HepG2 (cell line): Measurements from ENCODE around the gene ACBD6. TPM values are rescaled to one million over a fixed set of nuclear protein-coding genes. Genes with fewer than 3 reads are reported as not detected.
A peak's percentile ranks its signal among the peaks of the same experiment; 100 is the strongest.

Experiments
- ATAC-seq: fragments of 200-7000 bp; cut with Tn5 transposase; 3 replicates; pipeline ENCODE4 v1.9.1; 2020; ENCODE audit warnings: mild to moderate bottlenecking, moderate library complexity
- BruUV-seq: library from RNA; stranded (reverse); fragments of 400-500 nt; replicated peaks from 2 replicates; lab custom pipeline; 2021; lab: Mats Ljungman, UMichigan
- CTCF ChIA-PET: fragments of 300-600 bp; formaldehyde crosslinking; extraction: SDS; loops from one replicate; lab custom pipeline; 2021; ENCODE audit warnings: low total read pairs, inconsistent platforms, low intra/inter-chr PET ratio; lab: Yijun Ruan, JAX
- POLR2A ChIA-PET: fragments of 350-600 bp; sonication (Branson Sonifier 250); formaldehyde crosslinking; loops from one replicate; lab custom pipeline; 2020; ENCODE audit warnings: antibody characterized with exemption, inconsistent platforms; lab: Yijun Ruan, JAX
- DNase-seq: peaks from one replicate; pipeline ENCODE4 v3.0.0-alpha.2; 2015; ENCODE audit warnings: low spot score
- FAIRE-seq: peaks from 3 replicates; lab custom pipeline; 2011; peaks lifted over from hg19 to GRCh38; lab: Jason Lieb, UNC
- H2AFZ ChIP-seq: one replicate; pipeline ENCODE4 v1.6.1; 2011; ENCODE audit warnings: low read length, inconsistent platforms
- H3K27ac ChIP-seq: fragments of 300-600 bp; 3 replicates; pipeline ENCODE4 v1.8.0; 2011; ENCODE audit warnings: mixed run types, mild to moderate bottlenecking, mixed read lengths, low read length, inconsistent platforms; ENCODE audit not compliant: insufficient read depth; ENCODE audit errors: extremely low read length
- H3K27me3 ChIP-seq, 2 experiments: fragments of 200-600 bp in 1 of 2; 2 replicates in 1 of 2; 3 replicates in 1 of 2; pipeline versions ENCODE4 v1.6.0 to v1.8.0; 2011; ENCODE audit warnings: low read length in 2 of 2, mild to moderate bottlenecking in 2 of 2, moderate library complexity in 2 of 2, inconsistent platforms in 1 of 2; ENCODE audit not compliant: insufficient read depth in 2 of 2, control insufficient read depth in 1 of 2
- H3K36me3 ChIP-seq, 2 experiments: fragments of 200-600 bp in 1 of 2; replicated peaks in 1 of 2; 2 replicates in 1 of 2; 3 replicates in 1 of 2; pipeline versions ENCODE4 v1.5.1 to v1.8.0; 2011; ENCODE audit warnings: low read length in 2 of 2, inconsistent platforms in 1 of 2; ENCODE audit not compliant: insufficient read depth in 2 of 2, control insufficient read depth in 1 of 2
- H3K4me1 ChIP-seq: 2 replicates; pipeline ENCODE4 v1.5.1; 2012; ENCODE audit warnings: low read length, inconsistent platforms; ENCODE audit not compliant: insufficient read depth
- H3K4me2 ChIP-seq: 2 replicates; pipeline ENCODE4 v1.6.0; 2011; ENCODE audit warnings: low read depth, low read length, inconsistent platforms
- H3K4me3 ChIP-seq, 3 experiments: fragments of 200-600 bp in 1 of 3; sonication (generic), shearing (Covaris generic) in 1 of 3; replicated peaks in 1 of 3; 2 replicates each; pipeline ENCODE4 v1.5.1; 2011 to 2016; ENCODE audit warnings: low read length in 3 of 3, inconsistent platforms in 2 of 3, low read depth in 2 of 3, mild to moderate bottlenecking in 2 of 3, control low read depth in 1 of 3, mixed read lengths in 1 of 3; ENCODE audit not compliant: insufficient read depth in 1 of 3
- H3K79me2 ChIP-seq: one replicate; pipeline ENCODE4 v1.6.1; 2011; ENCODE audit warnings: low read length, inconsistent platforms; ENCODE audit not compliant: insufficient read depth
- H3K9ac ChIP-seq: 2 replicates; pipeline ENCODE4 v1.6.0; 2011; ENCODE audit warnings: mild to moderate bottlenecking, low read depth, low read length, inconsistent platforms; ENCODE audit not compliant: insufficient read depth
- H3K9me3 ChIP-seq: 2 replicates; pipeline ENCODE4 v1.5.1; 2012; ENCODE audit warnings: mild to moderate bottlenecking, low read length
- H4K20me1 ChIP-seq: 2 replicates; pipeline ENCODE4 v1.6.0; 2011; ENCODE audit warnings: inconsistent platforms, mild to moderate bottlenecking, low read length, moderate library complexity; ENCODE audit not compliant: insufficient read depth
- CHD4 ChIP-seq: fragments of 200-600 bp; sonication (generic); IDR thresholded peaks from 2 replicates; pipeline ENCODE4 v1.7.0; 2017; ENCODE audit warnings: mild to moderate bottlenecking, low read length, borderline replicate concordance
- HNRNPL ChIP-seq: fragments of 200-400 bp; formaldehyde crosslinking; IDR thresholded peaks from 2 replicates; pipeline ENCODE4 v1.6.1; 2017; ENCODE audit warnings: mild to moderate bottlenecking, low read depth, low read length
- KDM3A ChIP-seq: IDR thresholded peaks from 2 replicates; pipeline ENCODE4 v1.6.1; 2018; ENCODE audit warnings: low read depth, missing compliant biosample characterization
- MED13 ChIP-seq: sonication (generic); formaldehyde crosslinking; IDR thresholded peaks from 2 replicates; pipeline ENCODE4 v1.5.0; 2020; ENCODE audit warnings: missing genetic modification reagents
- NFKBIZ ChIP-seq: IDR thresholded peaks from 2 replicates; pipeline ENCODE4 v1.6.1; 2018; ENCODE audit warnings: missing genetic modification reagents, missing compliant biosample characterization
- POGZ ChIP-seq: sonication (generic); formaldehyde crosslinking; IDR thresholded peaks from 2 replicates; pipeline ENCODE4 v1.4.0; 2020; ENCODE audit warnings: mild to moderate bottlenecking, missing genetic modification reagents
- RFX3 ChIP-seq: IDR thresholded peaks from 2 replicates; pipeline ENCODE4 v1.6.1; 2016; ENCODE audit warnings: missing biosample characterization, missing genetic modification reagents
- RXRA ChIP-seq: sonication (generic); formaldehyde crosslinking; IDR thresholded peaks from 2 replicates; pipeline ENCODE4 v1.5.1; 2020; ENCODE audit warnings: missing genetic modification reagents
- TBX2 ChIP-seq: sonication (generic); formaldehyde crosslinking; IDR thresholded peaks from 2 replicates; pipeline ENCODE4 v1.5.0; 2020; ENCODE audit warnings: missing genetic modification reagents, mild to moderate bottlenecking, borderline replicate concordance
- TRIM24 ChIP-seq: sonication (generic); formaldehyde crosslinking; IDR thresholded peaks from 2 replicates; pipeline ENCODE4 v1.8.0; 2022; ENCODE audit warnings: mild to moderate bottlenecking, missing genetic modification reagents
- ZNF263 ChIP-seq: sonication (generic); formaldehyde crosslinking; IDR thresholded peaks from 2 replicates; pipeline ENCODE4 v1.4.0; 2020; ENCODE audit warnings: missing genetic modification reagents
- ZNF446 ChIP-seq: sonication (generic); formaldehyde crosslinking; IDR thresholded peaks from 2 replicates; pipeline ENCODE4 v1.5.0; 2020; ENCODE audit warnings: mild to moderate bottlenecking, missing genetic modification reagents
- ZNF547 ChIP-seq: sonication (generic); formaldehyde crosslinking; IDR thresholded peaks from 2 replicates; pipeline ENCODE4 v1.5.1; 2020; ENCODE audit warnings: mild to moderate bottlenecking, missing genetic modification reagents
- ZNF605 ChIP-seq: sonication (generic); formaldehyde crosslinking; IDR thresholded peaks from 2 replicates; pipeline ENCODE4 v1.8.0; 2022; ENCODE audit warnings: mild to moderate bottlenecking, missing genetic modification reagents
- ZNF614 ChIP-seq: IDR thresholded peaks from 2 replicates; pipeline ENCODE4 v1.6.1; 2018; ENCODE audit warnings: missing biosample characterization, missing genetic modification reagents, inconsistent platforms, borderline replicate concordance
- WGBS: methylation state at CpG from one replicate; pipeline ENCODE4 v1.1.6; 2017; ENCODE audit warnings: low lambda C conversion rate; 5-methylcytosine and 5-hydroxymethylcytosine counted together
- in situ Hi-C: cut with HindIII; loops from 2 replicates; pipeline ENCODE4 v1.10.0; 2017; ENCODE audit warnings: low pct_unique_long_range_greater_than_20kb; ENCODE audit not compliant: extremely low pct_ligation_motif_present
- intact Hi-C: fragments of 100-400 bp; cut with micrococcal nuclease; formaldehyde crosslinking; loops from one replicate; pipeline ENCODE4 v1.10.0; 2022; ENCODE audit not compliant: unreplicated experiment
- polyA plus RNA-seq, 8 experiments: library from polyadenylated mRNA; depleted of rRNA in 3 of 8; stranded (reverse) in 7 of 8; unstranded in 1 of 8; fragments of >200 nt; fragmentation: Illumina TruSeq in 4 of 8; extraction: Trizol in 4 of 8; gene quantifications; 2 replicates each; pipeline versions ENCODE4 v1.2.1 to v1.2.3, GENCODE V29; 2011 to 2016; ENCODE audit warnings: low read depth in 4 of 8, missing spikeins in 1 of 8, mixed read lengths in 1 of 8; ENCODE audit not compliant: insufficient read depth in 1 of 8
- total RNA-seq, 5 experiments: library from RNA; depleted of rRNA; stranded (reverse); fragments of >200 nt; fragmentation: Illumina TruSeq; extraction: Trizol; gene quantifications; 2 replicates each; pipeline ENCODE4 v1.2.3, GENCODE V29; 2016; ENCODE audit warnings: low read depth in 1 of 5
- TF ChIP-seq, protein P1 (sequence below): IDR thresholded peaks from 2 replicates; pipeline ENCODE4 v1.6.1; 2016; ENCODE audit warnings: mild to moderate bottlenecking, missing biosample characterization, missing genetic modification reagents
- TF ChIP-seq, protein P2 (sequence below): sonication (generic); formaldehyde crosslinking; IDR thresholded peaks from 2 replicates; pipeline ENCODE4 v1.5.0; 2020; ENCODE audit warnings: missing genetic modification reagents, mild to moderate bottlenecking, borderline replicate concordance
- TF ChIP-seq, protein P3 (sequence below): sonication (generic); formaldehyde crosslinking; IDR thresholded peaks from 2 replicates; pipeline ENCODE4 v1.4.0; 2020; ENCODE audit warnings: missing genetic modification reagents, borderline replicate concordance
- TF ChIP-seq, protein P4 (sequence below): sonication (generic); formaldehyde crosslinking; conservative IDR thresholded peaks from 2 replicates; pipeline ENCODE4 v1.8.0; 2022; ENCODE audit warnings: mild to moderate bottlenecking, moderate library complexity, missing genetic modification reagents

ACBD6 gene
- total and polyA plus RNA-seq, 2 of the 13 experiments (the other 11 are each of a cell fraction or from before 2014, with no cell fraction given) = 33.5 to 47.2 TPM

DNA sequence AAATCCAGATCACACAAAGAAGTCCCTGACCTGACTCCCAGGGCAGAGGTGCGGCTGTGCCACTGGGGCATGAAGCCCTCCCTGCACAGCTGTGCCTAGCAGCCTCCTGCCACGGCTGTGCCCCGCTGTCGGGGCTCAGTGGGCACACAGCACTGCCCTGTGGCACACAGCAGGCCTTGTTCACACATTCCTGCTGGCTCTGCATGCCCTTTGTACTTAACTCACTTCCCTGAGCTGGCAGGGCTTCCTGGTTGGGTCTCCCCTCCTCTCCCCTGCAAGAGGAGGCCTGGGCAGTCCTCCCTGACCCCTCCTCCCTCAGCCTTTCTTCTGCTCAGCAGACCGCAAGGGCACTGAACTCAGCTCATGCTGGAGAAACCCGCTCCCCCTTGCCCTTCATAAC, 257.5 kb downstream of the ACBD6 start:
- no TSS peak for BruUV-seq
- CTCF ChIA-PET = no interaction called here
- no peaks in the 10 kb centered on the region for H3K9me3 ChIP-seq
- no peaks in the 10 kb centered on the region for H4K20me1 ChIP-seq
- POLR2A ChIA-PET = no interaction called here
- 9% methylated on average over 6 of the region's 6 CpGs for WGBS
- FAIRE-seq = no peak
- peak; percentile 45 for ATAC-seq
- DNase-seq = peak; percentile 43
- H3K9ac ChIP-seq = no peak overlapping the region
- H2AFZ ChIP-seq = no peak overlapping the region
- H3K27ac ChIP-seq = no peak overlapping the region
- intact Hi-C loops = loop anchor here (10.0 kb wide), 1 partner anchor 60 kb away; no protein-coding TSS in a partner anchor
- no peaks in the 10 kb centered on the region for H3K36me3 ChIP-seq
- peaks cover 0 to 22% of the 10 kb centered on the region in 2 experiments; a peak in 3 of 5 replicates for H3K27me3 ChIP-seq
- in situ Hi-C loops = no loop called here
- H3K4me2 ChIP-seq = peak overlapping the region; percentile 52
- H3K4me3 ChIP-seq = peak overlapping the region in 1 of 3 experiments; percentile 19; a peak in 1 of 6 replicates
- H3K79me2 ChIP-seq = no peaks in the 10 kb centered on the region
- peaks cover 54% of the 10 kb centered on the region for H3K4me1 ChIP-seq
- TF ChIP-seq POGZ (CRISPR knock-in tag) (0 out of 2 replicates have a peak, but pooled peaks have one; percentile 28), ZNF605 (CRISPR knock-in tag) (no peak), RFX3 (CRISPR knock-in tag) (no peak), KDM3A (CRISPR knock-in tag) (no peak), RXRA (peak; percentile 46; the same call in 1 of the 2 replicates), TBX2 (CRISPR knock-in tag) (no peak), ZNF614 (no peak), ZNF446 (CRISPR knock-in tag) (no peak), NFKBIZ (no peak), ZNF263 (CRISPR knock-in tag) (peak; percentile 99), MED13 (CRISPR knock-in tag) (no peak), TRIM24 (no peak), CHD4 (no peak), ZNF547 (CRISPR knock-in tag) (no peak), HNRNPL (peak; percentile 100)
- TF ChIP-seq, protein P1, sequence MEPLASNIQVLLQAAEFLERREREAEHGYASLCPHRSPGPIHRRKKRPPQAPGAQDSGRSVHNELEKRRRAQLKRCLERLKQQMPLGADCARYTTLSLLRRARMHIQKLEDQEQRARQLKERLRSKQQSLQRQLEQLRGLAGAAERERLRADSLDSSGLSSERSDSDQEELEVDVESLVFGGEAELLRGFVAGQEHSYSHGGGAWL = no peak
- TF ChIP-seq, protein P2, sequence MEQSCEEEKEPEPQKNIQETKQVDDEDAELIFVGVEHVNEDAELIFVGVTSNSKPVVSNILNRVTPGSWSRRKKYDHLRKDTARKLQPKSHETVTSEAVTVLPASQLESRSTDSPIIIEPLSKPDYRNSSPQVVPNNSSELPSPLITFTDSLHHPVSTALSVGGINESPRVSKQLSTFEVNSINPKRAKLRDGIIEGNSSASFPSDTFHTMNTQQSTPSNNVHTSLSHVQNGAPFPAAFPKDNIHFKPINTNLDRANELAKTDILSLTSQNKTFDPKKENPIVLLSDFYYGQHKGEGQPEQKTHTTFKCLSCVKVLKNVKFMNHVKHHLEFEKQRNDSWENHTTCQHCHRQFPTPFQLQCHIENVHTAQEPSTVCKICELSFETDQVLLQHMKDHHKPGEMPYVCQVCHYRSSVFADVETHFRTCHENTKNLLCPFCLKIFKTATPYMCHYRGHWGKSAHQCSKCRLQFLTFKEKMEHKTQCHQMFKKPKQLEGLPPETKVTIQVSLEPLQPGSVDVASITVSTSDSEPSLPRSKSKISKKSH (CRISPR knock-in tag) = no peak
- TF ChIP-seq, protein P3, sequence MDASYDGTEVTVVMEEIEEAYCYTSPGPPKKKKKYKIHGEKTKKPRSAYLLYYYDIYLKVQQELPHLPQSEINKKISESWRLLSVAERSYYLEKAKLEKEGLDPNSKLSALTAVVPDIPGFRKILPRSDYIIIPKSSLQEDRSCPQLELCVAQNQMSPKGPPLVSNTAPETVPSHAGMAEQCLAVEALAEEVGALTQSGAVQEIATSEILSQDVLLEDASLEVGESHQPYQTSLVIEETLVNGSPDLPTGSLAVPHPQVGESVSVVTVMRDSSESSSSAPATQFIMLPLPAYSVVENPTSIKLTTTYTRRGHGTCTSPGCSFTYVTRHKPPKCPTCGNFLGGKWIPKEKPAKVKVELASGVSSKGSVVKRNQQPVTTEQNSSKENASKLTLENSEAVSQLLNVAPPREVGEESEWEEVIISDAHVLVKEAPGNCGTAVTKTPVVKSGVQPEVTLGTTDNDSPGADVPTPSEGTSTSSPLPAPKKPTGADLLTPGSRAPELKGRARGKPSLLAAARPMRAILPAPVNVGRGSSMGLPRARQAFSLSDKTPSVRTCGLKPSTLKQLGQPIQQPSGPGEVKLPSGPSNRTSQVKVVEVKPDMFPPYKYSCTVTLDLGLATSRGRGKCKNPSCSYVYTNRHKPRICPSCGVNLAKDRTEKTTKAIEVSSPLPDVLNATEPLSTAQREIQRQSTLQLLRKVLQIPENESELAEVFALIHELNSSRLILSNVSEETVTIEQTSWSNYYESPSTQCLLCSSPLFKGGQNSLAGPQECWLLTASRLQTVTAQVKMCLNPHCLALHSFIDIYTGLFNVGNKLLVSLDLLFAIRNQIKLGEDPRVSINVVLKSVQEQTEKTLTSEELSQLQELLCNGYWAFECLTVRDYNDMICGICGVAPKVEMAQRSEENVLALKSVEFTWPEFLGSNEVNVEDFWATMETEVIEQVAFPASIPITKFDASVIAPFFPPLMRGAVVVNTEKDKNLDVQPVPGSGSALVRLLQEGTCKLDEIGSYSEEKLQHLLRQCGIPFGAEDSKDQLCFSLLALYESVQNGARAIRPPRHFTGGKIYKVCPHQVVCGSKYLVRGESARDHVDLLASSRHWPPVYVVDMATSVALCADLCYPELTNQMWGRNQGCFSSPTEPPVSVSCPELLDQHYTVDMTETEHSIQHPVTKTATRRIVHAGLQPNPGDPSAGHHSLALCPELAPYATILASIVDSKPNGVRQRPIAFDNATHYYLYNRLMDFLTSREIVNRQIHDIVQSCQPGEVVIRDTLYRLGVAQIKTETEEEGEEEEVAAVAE (CRISPR knock-in tag) = no peak
- TF ChIP-seq, protein P4, sequence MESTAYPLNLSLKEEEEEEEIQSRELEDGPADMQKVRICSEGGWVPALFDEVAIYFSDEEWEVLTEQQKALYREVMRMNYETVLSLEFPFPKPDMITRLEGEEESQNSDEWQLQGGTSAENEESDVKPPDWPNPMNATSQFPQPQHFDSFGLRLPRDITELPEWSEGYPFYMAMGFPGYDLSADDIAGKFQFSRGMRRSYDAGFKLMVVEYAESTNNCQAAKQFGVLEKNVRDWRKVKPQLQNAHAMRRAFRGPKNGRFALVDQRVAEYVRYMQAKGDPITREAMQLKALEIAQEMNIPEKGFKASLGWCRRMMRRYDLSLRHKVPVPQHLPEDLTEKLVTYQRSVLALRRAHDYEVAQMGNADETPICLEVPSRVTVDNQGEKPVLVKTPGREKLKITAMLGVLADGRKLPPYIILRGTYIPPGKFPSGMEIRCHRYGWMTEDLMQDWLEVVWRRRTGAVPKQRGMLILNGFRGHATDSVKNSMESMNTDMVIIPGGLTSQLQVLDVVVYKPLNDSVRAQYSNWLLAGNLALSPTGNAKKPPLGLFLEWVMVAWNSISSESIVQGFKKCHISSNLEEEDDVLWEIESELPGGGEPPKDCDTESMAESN = no peak
